ENCODE measurements around the gene FAM216A.
"Not testable (repeated sequence)": the region's sequence is repeated elsewhere in the genome, so short reads cannot be mapped to it uniquely, and the experiment has no call there.

The FAM216A gene

DNA sequence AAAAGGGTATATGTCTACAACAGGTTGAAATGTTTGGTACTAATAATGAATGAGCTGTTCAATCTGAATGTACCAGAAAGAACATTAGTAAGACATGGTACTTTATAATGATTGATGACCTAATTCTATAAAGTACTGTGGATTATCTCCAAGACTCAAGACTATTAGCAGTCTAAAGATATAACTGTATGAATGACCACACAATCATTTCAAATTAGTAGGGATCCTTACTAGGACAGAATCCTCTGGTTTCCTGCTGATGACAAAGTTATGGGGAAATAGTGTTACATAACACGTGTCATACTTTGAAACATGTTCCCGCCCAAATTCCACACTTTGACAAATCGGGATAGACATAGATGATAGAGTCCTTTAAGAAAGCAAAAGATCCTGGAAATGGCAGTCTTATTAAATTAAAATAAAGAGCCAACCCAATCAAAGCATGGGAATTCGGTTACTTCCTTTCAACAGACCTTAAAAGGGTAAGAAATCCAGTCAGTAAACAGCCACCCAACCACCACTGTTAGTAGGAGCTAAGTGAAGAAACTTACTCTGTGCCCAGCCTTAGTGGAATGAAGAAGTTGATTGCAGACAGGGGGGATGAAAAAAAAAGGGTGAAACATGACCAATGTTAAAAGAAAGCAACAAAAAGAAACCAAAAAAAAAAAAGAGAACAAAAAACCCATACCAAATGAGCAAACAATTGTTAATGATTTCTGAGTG is 30.5 kb downstream of the FAM216A start:
- DNase-seq (ENCODE audit: low read depth, low spot score), result peak; percentile 9

DNA sequence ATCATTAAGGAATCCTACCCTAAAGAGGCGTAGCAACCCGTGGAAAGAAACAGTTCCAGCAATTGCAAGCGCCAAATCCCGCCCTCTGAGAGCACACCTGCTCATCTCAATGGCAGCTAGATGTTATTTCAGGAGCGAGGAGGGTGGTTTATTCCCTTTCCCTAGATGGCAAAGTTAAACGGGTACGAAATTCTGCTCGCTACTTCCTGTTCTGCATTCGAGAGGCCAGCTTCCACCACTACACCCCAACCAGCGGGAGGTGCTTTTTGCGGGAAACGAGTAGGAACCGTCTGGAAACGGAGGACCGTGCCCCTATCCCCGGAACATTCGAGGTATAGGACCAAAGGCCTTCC is 32.7 kb downstream of the FAM216A start:
- DNase-seq (ENCODE audit: low read depth, low spot score), result peak; percentile 68

GRCh38 chr12:110501752-110502738 is 33.4 kb downstream of the FAM216A start, which contains the start of the genes RAD9B and VPS29:
TSS of gene RAD9B (plus strand) at chr12:110502331. CDS start at chr12:110502338, 7 bp downstream.
TSS of gene VPS29 (minus strand) at chr12:110502111. CDS start at chr12:110502051, 60 bp downstream.
- DNase-seq (ENCODE audit: low read depth, low spot score), result peak; percentile 99

DNA sequence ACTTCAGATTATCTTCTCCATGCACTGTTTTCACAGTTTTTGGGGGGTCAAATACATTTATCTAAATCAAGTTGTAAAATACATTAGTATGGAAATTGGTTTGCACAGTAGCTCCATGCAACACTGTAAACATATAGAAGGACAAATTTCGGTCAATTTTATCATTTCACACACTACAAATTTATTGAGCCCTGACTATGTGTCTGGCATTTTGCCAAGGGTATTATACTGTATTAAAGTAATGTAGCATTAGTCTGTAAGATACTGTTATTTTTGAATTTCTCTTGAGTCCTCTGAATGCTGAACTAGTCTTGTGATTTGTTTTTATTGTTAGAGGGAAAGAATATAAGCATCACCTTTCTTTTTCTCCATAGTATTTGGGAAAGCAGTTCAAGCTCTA is 34.8 kb downstream of the FAM216A start:
- no peak for DNase-seq (ENCODE audit: low read depth, low spot score)

DNA sequence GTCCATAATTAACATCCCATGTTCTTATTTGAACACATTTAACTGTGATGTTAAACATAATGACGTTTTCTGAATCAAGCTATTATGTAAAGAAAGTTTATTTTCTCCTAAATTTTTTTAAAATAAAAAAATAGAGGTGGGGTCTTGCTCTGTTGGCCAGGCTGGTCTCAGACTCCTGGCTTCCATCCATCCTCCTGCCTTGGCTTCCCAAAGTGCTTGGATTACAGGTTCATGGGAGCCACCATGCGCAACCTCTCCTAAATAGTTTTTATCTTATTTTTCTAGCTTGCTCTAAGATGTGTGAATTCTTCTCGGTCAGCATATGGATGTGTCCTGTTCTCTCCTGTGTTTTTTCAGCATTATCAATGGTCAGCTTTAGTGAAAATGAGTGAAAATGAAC is 36.7 kb downstream of the FAM216A start:
- no peak for DNase-seq (ENCODE audit: low read depth, low spot score)

GRCh38 chr12:110508071-110508586 is 39.5 kb downstream of the FAM216A start:
- no peak for DNase-seq (ENCODE audit: low read depth, low spot score)

DNA sequence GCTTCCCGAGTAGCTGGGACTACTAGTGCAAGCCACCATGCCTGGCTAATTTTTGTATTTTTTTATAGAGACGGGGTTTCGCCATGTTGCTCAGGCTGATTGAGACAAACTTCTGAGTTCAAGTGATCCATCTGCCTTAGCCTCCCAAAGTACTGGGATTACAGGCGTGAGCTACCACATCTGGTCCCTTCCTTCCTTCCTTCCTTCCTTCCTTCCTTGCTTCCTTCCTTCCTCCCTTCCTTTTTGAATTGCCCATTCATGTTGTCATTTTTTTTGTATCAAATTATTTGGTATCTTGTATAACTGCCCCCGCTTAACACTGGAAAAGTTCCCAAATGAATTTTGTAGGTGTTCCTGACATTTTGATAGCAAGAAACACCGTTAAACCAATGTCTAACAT is 45.2 kb downstream of the FAM216A start:
- no peak for DNase-seq (ENCODE audit: low read depth, low spot score)

DNA sequence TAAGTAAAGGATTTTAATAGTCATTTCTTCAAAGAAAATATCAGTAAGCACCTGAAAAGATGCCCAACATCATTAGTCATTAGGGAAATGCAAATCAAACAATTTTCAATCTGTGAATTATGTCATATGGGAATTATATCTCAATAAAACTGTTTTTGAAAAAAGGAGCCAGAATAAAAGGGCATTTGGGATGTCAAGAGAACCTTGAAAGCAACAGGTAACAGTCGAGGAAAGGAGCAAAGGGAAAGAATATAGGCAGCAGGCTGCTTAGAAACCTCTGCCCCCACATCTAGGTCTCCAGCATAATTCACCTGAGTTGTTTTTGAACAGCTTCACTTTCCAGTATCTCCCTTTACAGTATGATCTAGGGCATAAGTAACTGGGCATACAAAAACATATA is 45.7 kb downstream of the FAM216A start:
- no peak for DNase-seq (ENCODE audit: low read depth, low spot score)

DNA sequence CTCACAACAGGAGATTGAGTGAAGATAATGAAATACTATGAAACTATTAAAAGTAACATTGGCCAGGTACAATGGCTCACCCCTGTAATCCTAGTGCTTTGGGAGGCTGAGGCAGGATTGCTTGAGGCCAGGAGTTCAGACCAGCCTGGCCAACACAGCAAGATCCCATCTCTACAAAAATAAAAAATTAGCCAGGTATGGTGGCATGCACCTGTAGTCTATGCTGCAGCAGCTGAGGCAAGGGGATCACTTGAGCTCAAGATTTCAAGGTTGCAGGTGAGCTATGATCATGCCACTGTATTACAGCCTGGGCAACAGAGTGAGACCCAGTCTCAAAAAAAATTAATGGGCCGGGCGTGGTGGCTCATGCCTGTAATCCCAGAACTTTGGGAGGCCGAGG is 48.4 kb downstream of the FAM216A start:
- DNase-seq (ENCODE audit: low read depth, low spot score), result no peak

DNA sequence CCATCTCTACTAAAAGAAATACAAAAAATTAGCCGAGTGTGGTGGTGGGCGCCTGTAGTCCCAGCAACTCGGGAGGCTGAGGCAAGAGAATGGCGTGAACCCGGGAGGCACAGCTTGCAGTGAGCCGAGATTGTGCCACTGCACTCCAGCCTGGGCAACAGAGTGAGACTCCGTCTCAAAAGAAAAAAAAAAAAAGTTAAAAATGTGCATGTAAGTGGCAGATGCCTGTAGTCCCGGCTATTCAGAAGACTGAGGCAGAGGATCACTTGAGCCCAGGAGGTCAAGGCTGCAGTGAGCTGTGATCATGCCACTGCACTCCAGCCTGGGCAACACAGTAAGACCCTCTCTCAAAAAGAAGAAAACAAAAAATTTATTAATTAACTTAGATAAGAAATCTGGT is 49.4 kb downstream of the FAM216A start:
- DNase-seq (ENCODE audit: low read depth, low spot score), result not testable (repeated sequence)

DNA sequence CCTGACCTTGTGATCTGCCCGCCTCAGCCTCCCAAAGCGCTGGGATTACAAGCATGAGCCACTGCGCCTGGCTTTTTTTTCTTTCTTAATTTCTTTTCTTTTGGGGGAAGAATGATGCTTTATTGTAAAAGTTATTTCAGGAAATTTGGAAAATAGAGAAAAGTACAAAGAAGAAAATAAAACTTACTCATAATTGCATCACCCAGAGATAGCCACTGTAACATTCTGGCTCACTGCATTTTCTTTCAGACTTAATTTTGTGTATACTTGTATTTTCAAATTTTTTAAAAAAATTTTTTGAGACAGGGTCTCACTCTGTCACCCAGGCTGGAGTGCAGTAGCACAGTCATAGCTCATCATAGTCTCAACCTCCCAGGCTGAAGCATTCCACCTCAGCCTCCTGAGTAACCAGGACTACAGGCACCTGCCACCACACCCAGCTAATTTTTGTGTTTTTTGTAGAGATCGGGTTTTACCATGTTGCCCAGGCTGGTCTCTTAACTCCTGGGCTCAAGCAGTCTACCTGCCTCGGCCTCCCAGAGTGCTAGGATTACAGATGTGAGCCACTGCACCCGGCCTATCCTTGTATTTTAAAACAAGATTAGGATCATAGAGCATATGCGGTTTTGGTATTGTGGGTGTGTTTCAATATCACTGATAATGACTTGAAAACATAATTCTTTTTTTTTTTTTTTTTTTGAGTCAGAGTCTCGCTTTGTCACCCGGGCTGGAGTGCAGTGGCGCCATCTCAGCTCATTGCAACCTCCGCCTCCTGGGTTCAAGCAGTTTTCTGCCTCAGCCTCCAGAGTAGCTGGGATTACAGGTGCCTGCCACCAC is 52.4 kb downstream of the FAM216A start:
- DNase-seq (ENCODE audit: low read depth, low spot score), result not testable (repeated sequence)

GRCh38 chr12:110528277-110528839 is 59.7 kb downstream of the FAM216A start:
- no peak for DNase-seq (ENCODE audit: low read depth, low spot score)

- no peak for DNase-seq (ENCODE audit: low read depth, low spot score)
These were observed 61.9 kb downstream of the FAM216A start for GRCh38 chr12:110530511-110530910.

GRCh38 chr12:110531741-110532333 is 63.2 kb downstream of the FAM216A start:
- DNase-seq (ENCODE audit: low read depth, low spot score), result peak; percentile 74

- no peak for DNase-seq (ENCODE audit: low read depth, low spot score)
These were observed 64.0 kb downstream of the FAM216A start for GRCh38 chr12:110532644-110533043.

GRCh38 chr12:110533607-110534006 is 65.0 kb downstream of the FAM216A start:
- peak; percentile 19 for DNase-seq (ENCODE audit: low read depth, low spot score)

DNA sequence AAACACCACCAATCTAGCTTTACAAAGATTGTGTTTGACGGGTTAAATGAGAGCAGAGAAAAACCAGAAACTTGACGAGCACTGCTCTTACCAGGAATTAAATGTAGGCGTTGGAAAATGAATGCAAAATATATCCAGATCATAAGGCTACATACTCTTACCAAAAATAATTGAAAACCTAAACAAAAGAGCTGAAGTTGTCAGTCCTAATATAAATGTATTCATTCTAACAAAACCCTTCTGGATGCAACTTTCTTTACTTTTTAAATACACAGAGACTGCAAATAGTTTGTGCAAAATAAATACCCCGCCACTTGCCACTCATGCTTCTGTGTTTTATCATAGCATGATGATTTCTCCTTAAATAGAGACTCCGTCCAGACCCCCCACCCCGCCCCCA is 66.2 kb downstream of the FAM216A start:
- DNase-seq (ENCODE audit: low read depth, low spot score), result no peak

GRCh38 chr12:110536834-110537604 is 68.4 kb downstream of the FAM216A start:
- no peak for DNase-seq (ENCODE audit: low read depth, low spot score)

- DNase-seq (ENCODE audit: low read depth, low spot score), result peak; percentile 60
These were observed 69.2 kb downstream of the FAM216A start for GRCh38 chr12:110537605-110538409.

All from astrocyte of the hippocampus (primary cell).